A673 (cell line): ENCODE data around the gene RABL6.

Experiments used
- EZH2 ChIP-seq: fragments of 200-600 bp; sonication (generic); IDR thresholded peaks from 2 replicates; pipeline ENCODE4 v1.6.1; 2017; ENCODE audit warnings: borderline replicate concordance, low read depth, mild to moderate bottlenecking, mixed read lengths, antibody characterized with exemption, low read length; ENCODE audit not compliant: poor library complexity, severe bottlenecking
- TF ChIP-seq, protein P1 (sequence below): fragments of 300-800, 200-600 bp; sonication (generic); conservative IDR thresholded peaks from 2 replicates; pipeline ENCODE4 v1.5.1; 2017; ENCODE audit warnings: low read depth, mild to moderate bottlenecking, antibody characterized with exemption, low read length, moderate library complexity, mixed read lengths

GRCh38 chr9:136794281-136794999 is 13.3 kb upstream of the RABL6 start:
- TF ChIP-seq, protein P1, sequence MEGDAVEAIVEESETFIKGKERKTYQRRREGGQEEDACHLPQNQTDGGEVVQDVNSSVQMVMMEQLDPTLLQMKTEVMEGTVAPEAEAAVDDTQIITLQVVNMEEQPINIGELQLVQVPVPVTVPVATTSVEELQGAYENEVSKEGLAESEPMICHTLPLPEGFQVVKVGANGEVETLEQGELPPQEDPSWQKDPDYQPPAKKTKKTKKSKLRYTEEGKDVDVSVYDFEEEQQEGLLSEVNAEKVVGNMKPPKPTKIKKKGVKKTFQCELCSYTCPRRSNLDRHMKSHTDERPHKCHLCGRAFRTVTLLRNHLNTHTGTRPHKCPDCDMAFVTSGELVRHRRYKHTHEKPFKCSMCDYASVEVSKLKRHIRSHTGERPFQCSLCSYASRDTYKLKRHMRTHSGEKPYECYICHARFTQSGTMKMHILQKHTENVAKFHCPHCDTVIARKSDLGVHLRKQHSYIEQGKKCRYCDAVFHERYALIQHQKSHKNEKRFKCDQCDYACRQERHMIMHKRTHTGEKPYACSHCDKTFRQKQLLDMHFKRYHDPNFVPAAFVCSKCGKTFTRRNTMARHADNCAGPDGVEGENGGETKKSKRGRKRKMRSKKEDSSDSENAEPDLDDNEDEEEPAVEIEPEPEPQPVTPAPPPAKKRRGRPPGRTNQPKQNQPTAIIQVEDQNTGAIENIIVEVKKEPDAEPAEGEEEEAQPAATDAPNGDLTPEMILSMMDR, result no peak
- TF ChIP-seq EZH2, result no peak
